ENCODE data around the gene CACFD1.

GRCh38 chr9:133426011-133426410 is 33.8 kb upstream of the CACFD1 start:
- TF ChIP-seq CTCF (conservative IDR thresholded peaks at IDR 0.05; ENCODE audit: low read depth in 2 of 2) (no peak), JUNB (IDR thresholded peaks at IDR 0.05; ENCODE audit: unreplicated experiment) (no peak), EZH2 (IDR thresholded peaks at IDR 0.05; ENCODE audit: low read depth, unreplicated experiment) (no peak), REST (IDR thresholded peaks at IDR 0.05; ENCODE audit: unreplicated experiment) (no peak), POLR2AphosphoS5 (IDR thresholded peaks at IDR 0.05; ENCODE audit: low read depth) (no peak), ETS1 (IDR thresholded peaks at IDR 0.05) (no peak), ZNF114 (CRISPR knock-in tag; IDR thresholded peaks at IDR 0.05) (no peak), EZH2phosphoT487 (IDR thresholded peaks at IDR 0.05; ENCODE audit: unreplicated experiment) (no peak), CREB1 (CRISPR knock-in tag; IDR thresholded peaks at IDR 0.05; ENCODE audit: low read depth) (no peak)

Data from GM23338 (cell line).